ENCODE results near the gene SLC35A5.

DNA sequence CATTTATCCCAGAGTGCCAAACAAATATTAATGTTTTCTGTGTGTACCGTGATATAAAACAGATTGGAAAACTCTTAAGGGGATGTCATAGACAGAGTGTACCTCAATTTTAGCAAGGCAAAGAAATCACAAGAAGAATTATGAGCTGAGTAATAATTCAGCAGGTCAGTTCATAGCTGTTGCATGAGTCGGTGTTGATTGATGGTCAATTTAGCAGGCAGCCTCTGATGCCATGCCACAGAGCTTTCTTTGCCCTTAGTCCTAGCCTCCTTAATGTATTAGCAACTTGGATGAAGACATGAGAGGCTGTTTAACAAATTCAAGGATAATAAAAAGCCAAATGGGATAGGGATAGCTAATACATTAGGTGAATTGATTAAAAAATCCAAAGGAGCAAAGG is 6.8 kb downstream of the SLC35A5 start:
- no peak for TF ChIP-seq EZH2 (IDR thresholded peaks at IDR 0.05; ENCODE audit: low read length, missing control alignments)
- TF ChIP-seq, protein P1, sequence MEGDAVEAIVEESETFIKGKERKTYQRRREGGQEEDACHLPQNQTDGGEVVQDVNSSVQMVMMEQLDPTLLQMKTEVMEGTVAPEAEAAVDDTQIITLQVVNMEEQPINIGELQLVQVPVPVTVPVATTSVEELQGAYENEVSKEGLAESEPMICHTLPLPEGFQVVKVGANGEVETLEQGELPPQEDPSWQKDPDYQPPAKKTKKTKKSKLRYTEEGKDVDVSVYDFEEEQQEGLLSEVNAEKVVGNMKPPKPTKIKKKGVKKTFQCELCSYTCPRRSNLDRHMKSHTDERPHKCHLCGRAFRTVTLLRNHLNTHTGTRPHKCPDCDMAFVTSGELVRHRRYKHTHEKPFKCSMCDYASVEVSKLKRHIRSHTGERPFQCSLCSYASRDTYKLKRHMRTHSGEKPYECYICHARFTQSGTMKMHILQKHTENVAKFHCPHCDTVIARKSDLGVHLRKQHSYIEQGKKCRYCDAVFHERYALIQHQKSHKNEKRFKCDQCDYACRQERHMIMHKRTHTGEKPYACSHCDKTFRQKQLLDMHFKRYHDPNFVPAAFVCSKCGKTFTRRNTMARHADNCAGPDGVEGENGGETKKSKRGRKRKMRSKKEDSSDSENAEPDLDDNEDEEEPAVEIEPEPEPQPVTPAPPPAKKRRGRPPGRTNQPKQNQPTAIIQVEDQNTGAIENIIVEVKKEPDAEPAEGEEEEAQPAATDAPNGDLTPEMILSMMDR (conservative IDR thresholded peaks at IDR 0.05 in 1 of 2, IDR thresholded peaks at IDR 0.05 in 1 of 2; ENCODE audit: low read depth in 1 of 2, low read length in 2 of 2), result no peak

Measured in fibroblast of lung (primary cell).